ENCODE results near the gene ADAM10.

The ADAM10 gene

GRCh38 chr15:58758141-58758540, 8.6 kb upstream of the ADAM10 start:
- no peak for DNase-seq (ENCODE audit: low spot score)

GRCh38 chr15:58755956-58756355, 6.4 kb upstream of the ADAM10 start:
- DNase-seq (ENCODE audit: low spot score), result no peak

- no peak for DNase-seq (ENCODE audit: low spot score)
These were observed 5.8 kb upstream of the ADAM10 start for GRCh38 chr15:58755350-58755749.

GRCh38 chr15:58752716-58753115, 3.2 kb upstream of the ADAM10 start:
- no peak for DNase-seq (ENCODE audit: low spot score)

GRCh38 chr15:58748852-58749531, 515 bp downstream of the ADAM10 start:
- peak; percentile 16 for DNase-seq (ENCODE audit: low spot score)

- DNase-seq (ENCODE audit: low spot score), result no peak
These were observed 1.3 kb downstream of the ADAM10 start for GRCh38 chr15:58748040-58748851.

GRCh38 chr15:58746174-58746573, 3.3 kb downstream of the ADAM10 start:
- DNase-seq (ENCODE audit: low spot score), result no peak

GRCh38 chr15:58742819-58743502, 6.5 kb downstream of the ADAM10 start:
- no peak for DNase-seq (ENCODE audit: low spot score)

GRCh38 chr15:58742022-58742813, 7.3 kb downstream of the ADAM10 start:
- DNase-seq (ENCODE audit: low spot score), result no peak

GRCh38 chr15:58741032-58741431, 8.5 kb downstream of the ADAM10 start:
- DNase-seq (ENCODE audit: low spot score), result no peak

GRCh38 chr15:58740436-58740835, 9.1 kb downstream of the ADAM10 start:
- no peak for DNase-seq (ENCODE audit: low spot score)

- no peak for DNase-seq (ENCODE audit: low spot score)
These were observed 11.3 kb downstream of the ADAM10 start for GRCh38 chr15:58738046-58738707.

GRCh38 chr15:58737298-58737697, 12.2 kb downstream of the ADAM10 start:
- DNase-seq (ENCODE audit: low spot score), result no peak

GRCh38 chr15:58736018-58736643, 13.4 kb downstream of the ADAM10 start:
- no peak for DNase-seq (ENCODE audit: low spot score)

- no peak for DNase-seq (ENCODE audit: low spot score)
These were observed 14.6 kb downstream of the ADAM10 start for GRCh38 chr15:58734859-58735258.

GRCh38 chr15:58732625-58733363, 16.7 kb downstream of the ADAM10 start:
- DNase-seq (ENCODE audit: low spot score), result no peak

- no peak for DNase-seq (ENCODE audit: low spot score)
These were observed 17.6 kb downstream of the ADAM10 start for GRCh38 chr15:58731756-58732535.

- DNase-seq (ENCODE audit: low spot score), result no peak
These were observed 22.6 kb downstream of the ADAM10 start for GRCh38 chr15:58726867-58727266.

- no peak for DNase-seq (ENCODE audit: low spot score)
These were observed 25.0 kb downstream of the ADAM10 start for GRCh38 chr15:58724466-58724865.

- no peak for DNase-seq (ENCODE audit: low spot score)
These were observed 32.1 kb downstream of the ADAM10 start for GRCh38 chr15:58717357-58717756.

Data from HuH-7.5 (cell line).